NCI-H748 (cell line): ENCODE results near the gene GDPD5.

Source experiments
- DNase-seq: peaks from one replicate; lab custom pipeline; 2025; ENCODE audit not compliant: unreplicated experiment; lab: John Stamatoyannopoulos, UW

GDPD5 gene

DNA sequence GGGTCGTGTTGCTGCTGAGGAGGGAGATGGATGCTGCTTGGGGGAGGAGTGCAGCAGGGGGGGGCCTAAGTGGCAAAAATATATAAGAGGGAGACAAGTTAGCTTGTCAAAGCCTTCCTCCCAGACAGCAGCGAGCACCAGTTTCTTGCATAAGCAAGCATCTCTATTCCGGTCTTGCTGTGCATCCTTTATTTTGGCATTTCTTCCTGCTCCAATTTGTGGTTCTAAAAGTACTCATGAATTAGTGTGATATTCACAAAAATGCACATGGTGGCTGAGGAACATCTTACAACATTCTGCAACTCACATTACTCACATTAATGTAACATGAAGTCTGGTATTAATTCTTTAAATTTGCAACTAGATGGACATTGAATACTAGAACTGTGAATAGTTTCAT lies 32.1 kb downstream of the GDPD5 start:
- DNase-seq: no peak

DNA sequence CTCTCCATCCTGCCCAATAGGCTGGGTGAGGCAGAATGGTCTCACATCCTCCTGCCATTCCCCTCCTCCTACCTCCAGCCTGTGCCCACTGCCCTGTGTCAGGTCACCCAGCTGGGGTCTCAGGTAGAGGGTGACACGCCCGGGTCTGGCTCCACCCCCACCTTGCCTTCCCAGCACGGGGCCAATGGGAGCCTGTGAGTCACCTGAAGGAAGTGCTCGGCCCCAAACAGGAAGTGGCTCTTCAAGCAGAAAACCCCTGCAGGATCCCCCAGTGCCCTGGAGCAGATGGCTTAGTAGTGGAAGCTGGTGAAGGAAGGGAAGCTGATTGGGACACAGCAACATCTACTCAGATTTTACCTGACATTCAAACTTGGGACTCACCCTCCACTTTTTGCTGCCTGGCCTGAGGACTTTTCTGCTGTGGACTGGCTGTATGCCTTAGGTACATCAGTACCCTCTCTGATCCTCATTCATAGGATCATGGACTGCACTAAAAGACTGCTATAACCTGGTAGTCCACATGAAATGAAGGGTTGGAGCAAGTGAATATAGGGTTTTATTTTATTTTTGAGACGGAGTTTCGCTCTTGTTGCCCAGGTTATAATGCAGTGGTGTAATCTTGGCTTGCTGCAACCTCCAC lies 33.4 kb downstream of the GDPD5 start:
- peak; percentile 20 for DNase-seq

DNA sequence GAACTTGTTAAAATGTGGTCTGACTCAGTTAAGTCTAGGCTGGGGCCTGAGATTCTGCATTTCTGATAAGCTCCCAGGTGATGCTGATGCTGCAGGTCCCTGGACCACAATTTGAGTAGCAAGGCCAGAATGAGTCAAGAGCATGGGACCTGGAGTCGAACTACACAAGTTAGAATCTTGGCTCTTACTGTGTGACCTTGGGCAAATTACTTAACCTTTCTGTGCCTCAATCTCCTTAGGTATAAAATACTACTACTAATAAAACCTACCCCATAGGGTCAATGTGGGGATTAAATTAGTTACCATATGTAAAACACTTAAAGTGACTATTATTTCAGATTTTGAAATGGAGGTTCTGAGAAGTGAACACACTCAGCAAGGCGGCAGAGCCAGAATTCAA lies 34.3 kb downstream of the GDPD5 start:
- DNase-seq: no peak

DNA sequence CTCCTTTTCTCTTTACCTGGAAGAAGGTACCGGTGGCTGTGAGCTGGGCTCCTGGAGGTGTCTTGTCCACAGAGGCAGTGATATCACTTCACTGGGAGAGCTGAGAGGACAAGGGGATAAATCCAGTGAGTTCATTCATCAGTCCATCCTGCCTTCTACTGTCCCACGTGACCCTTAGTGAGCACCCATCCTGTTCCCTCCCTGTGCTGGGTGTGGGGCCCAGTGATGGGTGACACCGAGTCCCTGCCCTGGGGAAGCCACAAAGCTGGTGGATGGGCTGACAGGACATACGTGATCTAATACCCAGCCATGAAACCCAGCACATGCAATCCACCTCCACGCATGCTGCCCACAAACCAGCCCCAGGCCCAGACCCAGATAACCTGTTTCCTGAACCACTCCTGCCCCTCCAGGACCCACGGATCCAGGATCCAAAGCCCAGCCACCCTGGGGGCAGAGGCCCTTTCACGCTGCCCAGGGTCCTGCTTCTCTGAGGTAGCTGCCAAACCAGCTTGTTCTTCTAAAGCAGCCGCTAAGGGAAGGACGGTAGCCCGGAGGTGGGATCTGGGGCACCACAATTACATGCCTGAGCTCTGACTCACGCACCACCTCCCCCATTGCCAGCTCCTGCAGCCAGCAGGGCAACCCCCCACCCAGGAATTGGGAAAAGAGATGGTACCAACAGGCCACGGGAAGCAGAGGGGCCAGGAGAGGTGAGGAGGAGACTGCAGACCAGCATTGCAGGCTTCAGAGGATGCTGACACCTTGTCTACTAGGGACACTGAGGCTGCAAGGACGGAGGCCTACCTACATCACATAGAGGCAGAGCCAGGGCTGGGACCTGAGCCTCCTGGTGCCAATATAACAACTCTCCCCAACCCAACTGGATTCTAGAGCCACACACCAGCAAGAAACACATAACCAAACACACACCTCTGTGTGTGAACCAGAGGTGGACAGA lies 35.2 kb downstream of the GDPD5 start:
- DNase-seq: no peak

DNA sequence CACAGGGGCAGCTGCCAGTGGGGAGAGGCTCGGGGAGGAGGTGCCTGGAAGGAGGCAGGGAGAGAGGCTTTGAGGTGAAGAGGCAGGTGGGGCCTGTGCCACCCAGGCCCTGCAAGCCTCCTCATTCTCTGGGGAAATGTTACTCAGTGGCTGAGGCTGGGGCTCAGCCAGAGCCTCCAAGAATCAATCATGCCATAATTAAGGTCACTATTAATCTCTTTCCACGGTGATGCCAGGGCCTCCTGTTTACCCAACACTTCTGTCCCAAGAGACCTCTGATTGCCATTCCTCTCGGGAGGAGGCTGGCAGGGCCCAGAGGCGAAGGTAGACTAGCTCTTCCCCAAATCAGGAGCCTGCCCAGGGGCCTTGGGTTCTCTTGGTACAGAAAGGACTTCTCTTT lies 38.4 kb downstream of the GDPD5 start:
- no peak for DNase-seq

DNA sequence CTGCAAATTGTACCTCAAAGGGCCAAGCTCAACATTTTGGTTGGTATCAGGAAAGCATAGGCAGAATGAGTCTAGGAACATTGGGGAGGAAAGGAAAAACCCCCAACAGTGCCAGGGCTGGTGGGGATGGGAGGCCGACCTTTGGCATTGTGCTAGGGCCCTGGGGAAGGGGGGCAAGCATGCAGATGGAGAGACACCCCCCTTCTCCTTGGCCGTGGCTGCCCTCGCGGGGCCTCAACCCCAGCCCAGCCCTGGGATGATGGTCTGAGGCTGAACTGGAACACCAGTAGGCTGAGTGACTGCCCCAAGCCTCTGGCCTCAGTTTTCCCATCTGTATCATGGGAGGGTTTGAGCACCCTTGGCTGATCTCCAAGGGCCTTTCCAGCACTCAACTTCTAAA lies 40.0 kb downstream of the GDPD5 start:
- no peak for DNase-seq

DNA sequence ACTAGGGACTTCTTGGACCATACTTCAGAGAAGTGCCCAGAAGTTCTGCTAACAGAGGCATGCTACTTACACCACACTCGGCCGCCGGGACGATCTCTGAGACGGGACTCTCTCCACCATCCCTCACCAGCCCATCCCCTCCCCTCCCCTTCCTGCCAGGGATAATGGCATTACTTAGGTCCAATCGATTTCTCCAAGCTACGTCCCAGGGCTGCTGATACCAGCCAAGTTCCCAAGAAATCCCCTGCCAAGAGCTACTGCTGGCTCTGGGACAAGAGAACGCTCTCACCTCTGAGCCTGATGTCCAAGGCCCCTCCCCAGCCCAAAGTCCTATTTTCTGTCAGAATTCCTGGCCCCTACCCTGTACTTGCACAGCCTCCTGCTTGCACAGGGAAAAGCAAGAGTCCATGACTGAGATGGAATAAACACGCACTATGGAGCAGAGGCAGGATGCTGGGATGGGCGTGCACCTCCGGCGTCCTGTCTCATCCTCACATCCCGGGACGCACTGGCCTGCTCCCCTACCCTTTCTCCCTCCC lies 42.7 kb downstream of the GDPD5 start:
- no peak for DNase-seq

DNA sequence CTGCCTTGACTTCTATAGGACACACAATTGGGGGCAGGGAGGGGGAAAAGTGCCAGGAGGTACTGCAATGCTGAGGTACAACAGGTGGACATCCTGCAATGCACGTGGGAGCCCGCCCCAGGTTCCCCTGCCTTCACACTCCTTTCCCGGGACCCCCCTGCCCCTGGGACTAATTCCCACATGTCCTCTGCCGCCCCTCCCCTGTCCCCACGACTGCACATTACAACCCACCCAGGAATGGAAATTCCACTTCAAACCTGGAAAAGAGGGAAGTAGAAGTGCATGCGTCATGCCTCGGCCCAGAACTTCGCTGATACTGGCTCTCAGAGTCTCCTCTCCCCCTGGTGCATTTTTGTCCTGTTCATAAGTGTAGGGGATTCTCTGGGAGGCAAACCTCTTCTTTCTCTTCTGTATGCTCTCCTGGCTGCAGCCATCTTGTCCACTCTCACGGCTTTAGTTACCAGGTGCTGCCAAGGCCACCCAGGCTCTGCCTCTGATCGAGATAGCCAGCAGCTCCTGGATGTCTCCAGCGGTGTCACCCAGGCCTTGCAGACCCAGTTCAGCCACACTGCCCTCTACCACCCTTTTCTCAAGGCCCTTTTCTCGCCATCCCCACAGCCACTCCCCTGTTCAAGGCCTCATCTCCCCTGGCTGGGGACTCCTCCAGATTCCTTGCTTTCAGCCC lies 43.7 kb downstream of the GDPD5 start:
- DNase-seq: no peak

DNA sequence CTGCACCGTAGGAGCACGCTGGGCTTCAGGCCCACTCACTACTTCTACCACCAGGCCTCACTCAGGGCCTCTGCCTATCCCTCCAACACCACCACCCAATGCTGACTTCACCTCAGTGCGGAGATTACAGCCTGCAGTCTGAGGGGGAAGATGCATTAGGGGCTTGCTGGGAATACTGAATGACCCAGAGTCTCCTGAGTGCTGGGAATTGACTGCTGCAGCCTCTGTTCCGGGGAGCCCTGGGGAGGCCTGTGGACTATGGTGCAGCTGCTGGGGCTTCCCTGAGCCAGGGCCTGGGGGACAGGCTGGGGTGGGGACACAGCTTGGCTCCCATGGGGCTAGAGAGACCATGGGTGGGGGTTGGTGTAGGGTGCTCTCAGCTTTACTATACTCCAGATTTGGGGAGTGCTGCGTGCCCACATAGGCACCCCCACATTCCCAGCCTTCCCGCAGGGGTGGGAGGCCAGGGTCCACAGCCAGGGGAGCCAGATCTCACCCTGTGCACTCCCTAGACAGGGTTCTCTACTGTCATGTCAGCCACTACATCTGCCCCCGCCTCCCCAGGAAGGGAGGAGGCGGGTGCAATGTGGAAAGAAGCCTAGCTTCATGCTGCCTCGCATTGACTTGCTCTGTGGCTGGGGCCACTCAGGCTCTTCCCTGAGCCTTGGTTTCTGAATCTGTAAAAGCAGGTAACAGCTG lies 44.4 kb downstream of the GDPD5 start:
- no peak for DNase-seq

DNA sequence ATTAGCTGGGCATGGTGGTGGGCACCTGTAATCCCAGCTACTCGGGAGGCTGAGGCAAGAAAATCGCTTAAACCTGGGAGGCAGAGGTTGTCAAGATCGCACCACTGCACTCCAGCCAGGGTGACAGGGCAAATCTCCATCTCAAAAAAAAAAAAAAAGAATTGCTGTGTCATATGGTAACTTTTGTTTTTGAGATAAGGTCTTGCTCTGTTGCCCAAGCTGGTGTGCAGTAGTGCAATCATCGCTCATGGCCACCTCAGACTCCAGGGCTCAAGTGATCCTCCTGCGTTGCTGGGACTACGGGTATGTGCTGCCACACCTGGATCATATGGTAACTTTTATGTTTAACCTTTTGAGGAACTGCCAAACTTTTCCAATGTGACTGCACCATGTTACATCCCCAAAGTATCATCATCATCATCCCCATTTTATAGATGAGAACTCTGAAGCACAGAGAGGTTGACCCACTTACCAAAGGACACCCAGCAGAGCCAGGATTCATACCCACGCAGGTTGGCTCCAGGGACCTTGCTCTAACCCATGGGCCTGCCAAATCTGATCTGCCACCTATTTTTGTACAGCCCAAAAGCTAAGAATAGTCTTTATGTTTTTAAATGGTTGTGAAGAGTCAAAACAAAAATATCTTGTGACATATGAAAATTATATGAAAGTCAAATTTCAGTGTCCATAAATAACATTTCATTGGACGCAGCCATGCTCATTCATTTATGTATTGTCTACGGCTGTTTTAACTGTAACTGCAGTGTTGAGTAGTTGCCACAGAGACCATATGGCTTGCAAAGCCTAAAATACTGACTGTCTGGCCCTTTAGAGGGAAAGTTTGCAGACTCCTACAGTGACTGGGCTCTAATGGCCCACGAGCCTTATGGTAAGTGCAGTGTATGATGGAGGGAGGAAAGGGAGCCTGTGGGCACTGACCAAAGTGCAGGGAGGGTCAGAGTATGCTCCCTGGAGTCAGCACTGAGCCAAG lies 45.3 kb downstream of the GDPD5 start:
- no peak for DNase-seq

DNA sequence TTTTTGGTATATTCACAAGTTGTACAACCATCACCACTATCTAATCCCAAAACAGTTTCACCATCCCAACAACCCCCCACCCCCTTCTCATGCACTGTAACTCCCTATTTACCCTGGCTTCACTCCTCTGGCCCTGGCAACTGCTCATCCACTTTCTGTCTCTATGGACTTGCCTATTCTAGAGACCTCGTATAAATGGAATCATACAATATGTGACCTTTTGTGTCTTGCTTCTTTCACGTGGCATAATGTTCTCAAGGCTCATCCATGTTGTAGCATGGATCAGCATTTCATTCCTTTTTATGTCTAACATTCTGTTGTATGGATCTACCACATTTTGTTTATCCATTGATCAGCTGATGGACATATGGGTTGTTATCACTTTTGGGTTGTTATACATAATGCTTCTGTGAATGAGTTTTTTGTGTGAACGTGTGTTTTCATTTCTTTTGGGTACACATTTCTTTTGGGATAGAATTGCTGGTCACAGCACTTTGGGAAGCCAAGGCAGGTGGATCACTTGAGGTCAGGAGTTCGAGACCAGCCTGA lies 46.1 kb downstream of the GDPD5 start:
- DNase-seq: no peak

DNA sequence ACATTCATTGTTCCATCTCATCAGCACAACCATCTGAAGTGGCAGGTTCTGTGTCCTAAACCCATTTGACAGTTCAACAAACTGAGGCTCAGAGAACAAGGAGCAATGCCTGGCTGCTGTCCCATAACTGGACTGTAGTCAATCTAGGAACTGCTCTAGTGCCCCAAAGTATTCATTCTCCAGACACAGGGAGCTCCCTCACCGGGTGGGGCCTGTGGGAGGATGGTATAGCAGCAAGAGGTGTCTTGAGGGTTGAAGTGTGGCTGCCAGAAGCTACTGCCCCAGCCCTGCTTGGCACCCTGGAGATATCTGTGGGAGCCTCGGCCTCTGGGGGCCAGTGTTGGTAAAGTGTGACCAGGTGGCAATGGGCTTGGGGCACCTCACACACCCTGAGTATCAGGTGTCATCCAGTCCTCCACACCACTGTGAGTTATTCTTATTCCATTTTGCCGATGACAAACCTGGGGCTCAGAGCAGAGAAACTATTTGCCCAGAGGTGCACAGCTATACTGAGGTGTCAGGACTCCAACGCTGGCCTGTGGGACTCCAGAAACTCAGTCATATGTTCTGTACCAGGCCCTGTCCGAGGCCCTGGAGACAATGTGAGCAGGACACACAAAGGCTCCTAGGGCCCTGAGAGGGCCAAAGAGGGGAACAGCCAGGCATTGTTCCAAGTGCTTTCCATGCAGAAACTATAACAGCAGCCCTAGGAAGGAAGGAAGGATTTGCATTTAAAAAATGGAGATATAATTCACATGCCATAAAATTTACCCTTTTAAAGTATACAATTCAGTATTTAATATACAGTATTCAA lies 46.8 kb downstream of the GDPD5 start:
- DNase-seq: no peak

DNA sequence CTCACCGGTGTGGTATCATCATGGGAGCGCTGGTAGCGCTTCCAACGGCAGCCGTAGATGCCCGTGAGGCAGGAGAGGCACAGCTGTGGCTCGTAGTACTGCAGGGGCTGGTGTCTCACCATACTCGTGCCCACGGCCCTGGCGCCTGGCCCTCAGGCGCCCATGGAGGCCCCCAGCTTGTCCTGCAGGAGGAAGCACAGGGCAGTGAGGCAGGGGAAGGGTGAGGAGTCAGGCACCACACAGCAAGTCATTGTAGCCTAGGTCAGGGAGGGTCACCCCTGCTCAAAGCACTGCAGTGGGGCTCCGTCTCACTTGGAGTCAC lies 48.2 kb downstream of the GDPD5 start:
- no peak for DNase-seq

DNA sequence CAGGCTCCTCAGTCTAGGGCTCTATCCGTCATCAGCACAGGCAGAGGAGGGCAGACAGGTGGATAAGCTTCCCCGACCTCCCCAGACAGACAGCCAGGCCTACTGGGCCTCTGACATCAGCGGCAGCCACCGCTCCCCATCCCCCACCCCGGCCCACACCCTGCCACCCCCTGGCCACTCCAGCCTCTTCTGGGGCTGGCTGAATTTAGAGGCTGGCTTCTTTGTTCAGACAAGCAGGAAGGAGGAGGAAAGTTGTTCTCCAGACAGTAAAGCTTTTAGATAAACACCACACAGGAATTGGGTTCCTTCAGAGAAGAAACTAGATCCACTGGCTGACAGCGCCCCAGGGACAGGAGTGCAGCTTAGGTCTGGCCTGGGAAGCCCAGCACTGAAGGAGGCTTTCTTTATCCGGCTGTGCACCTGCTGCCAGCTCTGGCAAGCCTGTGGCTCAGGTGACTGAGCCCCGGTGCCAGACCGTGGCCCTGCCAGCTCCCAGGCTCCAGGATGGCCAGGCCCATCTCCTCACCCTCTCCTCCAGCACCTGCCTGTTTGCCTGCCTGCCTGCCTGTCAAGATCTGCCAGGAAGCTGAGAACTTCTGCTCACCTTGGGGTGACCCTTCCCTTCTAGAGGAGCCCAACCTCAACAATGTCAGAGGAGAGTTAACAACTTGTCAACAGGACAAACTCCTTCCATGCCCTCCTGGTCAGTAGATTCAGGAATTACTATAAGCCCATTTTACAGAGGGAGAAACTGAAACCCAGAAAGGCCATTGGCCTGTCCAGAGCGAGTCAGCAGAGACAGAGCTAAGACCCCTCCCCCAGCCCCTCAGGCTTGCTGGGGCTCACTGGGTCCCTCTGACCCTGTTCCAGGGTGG lies 48.8 kb downstream of the GDPD5 start:
- no peak for DNase-seq

DNA sequence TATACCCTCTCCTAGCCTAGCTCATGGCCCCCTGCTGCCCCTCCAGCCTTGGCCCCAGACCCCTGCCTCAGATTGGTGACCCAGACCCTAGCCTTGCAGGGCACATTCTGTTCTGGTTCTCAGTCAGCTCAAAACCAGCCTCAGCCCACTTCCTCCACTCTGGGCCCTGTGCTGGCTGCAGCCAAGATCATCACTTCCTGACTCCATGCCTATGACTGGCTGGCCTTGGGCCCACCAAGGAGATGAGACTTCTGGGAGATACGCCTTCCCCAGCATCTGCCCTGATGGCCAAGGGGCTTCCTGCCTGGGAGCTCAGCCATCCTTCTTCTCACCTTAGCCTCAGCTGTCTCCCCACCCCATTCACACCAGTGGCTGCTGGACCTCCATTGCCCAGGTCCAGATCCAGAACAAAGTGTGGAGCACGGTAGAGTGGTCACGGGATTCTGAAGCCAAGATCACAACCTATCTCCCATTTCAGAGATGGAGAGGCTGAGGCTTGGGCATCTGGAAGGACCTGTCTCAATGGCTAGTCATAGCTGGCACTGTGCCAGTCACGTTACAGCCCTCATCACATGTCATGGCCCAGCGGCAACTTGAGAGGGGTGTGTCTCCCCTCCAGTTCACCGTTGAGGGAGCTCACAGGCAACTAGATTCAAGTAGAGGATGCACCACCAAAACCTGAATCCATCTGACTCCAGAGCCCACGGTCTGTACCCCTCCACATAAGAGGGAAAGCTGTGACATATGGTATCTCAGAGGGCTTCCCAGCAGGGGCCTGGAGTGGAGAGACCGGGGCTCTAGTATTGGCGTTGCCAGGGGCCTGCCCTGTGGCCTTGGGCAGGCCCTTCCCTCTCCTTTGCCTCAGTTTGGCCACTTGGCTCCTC lies 49.7 kb downstream of the GDPD5 start:
- peak; percentile 61 for DNase-seq

DNA sequence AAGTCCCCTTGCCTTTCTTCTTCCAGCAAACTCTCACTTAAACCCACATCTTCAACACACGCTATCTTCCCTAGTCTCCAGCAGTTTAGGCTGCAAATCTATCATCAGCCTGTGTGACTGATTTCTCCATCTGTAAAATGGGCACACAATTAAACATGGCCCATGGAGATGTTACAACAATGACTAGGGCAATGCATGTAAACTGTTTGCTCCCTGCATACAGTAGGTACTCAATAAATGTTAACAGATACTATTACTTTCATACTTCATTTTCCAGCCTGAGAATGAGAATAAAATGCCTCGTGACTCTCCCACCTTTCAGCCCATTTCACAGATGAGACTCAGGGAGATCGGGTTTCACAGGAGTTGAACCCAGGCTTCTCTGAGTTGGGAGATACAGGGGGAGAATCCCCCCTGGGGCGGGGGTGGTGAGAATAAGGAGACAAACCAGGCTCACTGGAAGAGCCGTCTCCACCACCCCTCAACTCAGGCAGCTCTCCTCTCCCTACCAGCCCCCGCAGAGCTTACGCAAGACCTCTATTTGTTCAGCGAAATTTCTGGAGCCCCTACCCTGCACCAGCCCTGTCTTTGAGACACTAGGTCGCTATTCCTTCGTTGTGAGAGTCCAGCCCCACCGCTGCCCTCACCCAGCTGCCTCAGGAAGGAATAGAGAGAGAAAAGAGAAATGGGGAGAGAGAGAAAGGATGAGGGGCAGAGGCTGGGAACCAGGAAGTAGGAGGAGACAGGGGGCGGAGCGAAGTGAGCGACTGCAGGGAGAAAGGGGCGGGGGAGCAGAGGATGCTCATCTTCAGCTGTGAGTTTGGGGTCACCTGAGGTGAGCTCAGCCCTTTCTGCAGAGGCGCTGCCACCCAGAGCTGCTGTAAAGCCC lies 50.6 kb downstream of the GDPD5 start:
- DNase-seq: peak; percentile 17
